Endothelial cell of hepatic sinusoid (primary cell): ENCODE results near the gene STAM.
"Not testable (repeated sequence)": the region's sequence is repeated elsewhere in the genome, so short reads cannot be mapped to it uniquely, and the experiment has no call there.

Experiments
- in situ Hi-C: cut with HindIII; loops from 2 replicates; pipeline ENCODE4 v1.10.0; 2017; ENCODE audit warnings: low sequenced_read_pairs

Gene STAM

GRCh38 chr10:17643755-17644484, at the start of gene STAM:
STAM (plus strand) TSS chr10:17644151; CDS start chr10:17644340, 189 bp downstream.
- in situ Hi-C loops = no loop called here

- in situ Hi-C loops = no loop called here
Measured at GRCh38 chr10:17597386-17597785, 46.6 kb upstream of the STAM start.

- in situ Hi-C loops = no loop called here
Measured at GRCh38 chr10:17599089-17599488, 44.9 kb upstream of the STAM start.

- in situ Hi-C loops = no loop called here
Measured at GRCh38 chr10:17605936-17606335, 38.0 kb upstream of the STAM start.

GRCh38 chr10:17606547-17607040, 37.4 kb upstream of the STAM start:
- in situ Hi-C loops = no loop called here

- in situ Hi-C loops = no loop called here
Measured at GRCh38 chr10:17607060-17607459, 36.9 kb upstream of the STAM start.

GRCh38 chr10:17607603-17608332, 36.2 kb upstream of the STAM start:
- in situ Hi-C loops = no loop called here

GRCh38 chr10:17609523-17610079, 34.4 kb upstream of the STAM start:
- in situ Hi-C loops = no loop called here

GRCh38 chr10:17616403-17617030, 27.4 kb upstream of the STAM start:
- in situ Hi-C loops = no loop called here

- in situ Hi-C loops = no loop called here
Measured at GRCh38 chr10:17617031-17617911, 26.7 kb upstream of the STAM start, which contains the start of gene HACD1. HACD1 (minus strand) TSS chr10:17617374; CDS start chr10:17617339, 35 bp downstream.

GRCh38 chr10:17622061-17622460, 21.9 kb upstream of the STAM start:
- in situ Hi-C loops = no loop called here

GRCh38 chr10:17624996-17625395, 19.0 kb upstream of the STAM start:
- in situ Hi-C loops = no loop called here

GRCh38 chr10:17626656-17627055, 17.3 kb upstream of the STAM start:
- in situ Hi-C loops = no loop called here

GRCh38 chr10:17632590-17632989, 11.4 kb upstream of the STAM start:
- in situ Hi-C loops = not testable (repeated sequence)

GRCh38 chr10:17633353-17633752, 10.6 kb upstream of the STAM start:
- in situ Hi-C loops = no loop called here

- in situ Hi-C loops = no loop called here
Measured at GRCh38 chr10:17637869-17638268, 6.1 kb upstream of the STAM start.

- in situ Hi-C loops = no loop called here
Measured at GRCh38 chr10:17640331-17640816, 3.6 kb upstream of the STAM start.

- in situ Hi-C loops = no loop called here
Measured at GRCh38 chr10:17643339-17643754, 604 bp upstream of the STAM start.

- in situ Hi-C loops = no loop called here
Measured at GRCh38 chr10:17644485-17644943, 563 bp downstream of the STAM start.
